H9 (cell line): Measurements from ENCODE around the gene ERVK3-1. TPM values are rescaled to one million over a fixed set of nuclear protein-coding genes. Genes with fewer than 3 reads are reported as not detected.

Experiments used
- DNase-seq: peaks from one replicate; pipeline ENCODE4 v3.0.0-alpha.2; 2017
- H2AFZ ChIP-seq: one replicate; pipeline ENCODE4 v1.6.1; 2013; ENCODE audit warnings: mild to moderate bottlenecking, low read length, control low read depth, moderate library complexity
- H2AK5ac ChIP-seq: 2 replicates; pipeline ENCODE4 v1.6.1; 2013; ENCODE audit warnings: low read length, control low read depth, mixed read lengths; ENCODE audit not compliant: insufficient read length
- H2BK120ac ChIP-seq: one replicate; pipeline ENCODE4 v1.6.1; 2013; ENCODE audit warnings: low read depth, mild to moderate bottlenecking, low read length, control low read depth, inconsistent platforms; ENCODE audit not compliant: poor library complexity, severe bottlenecking
- H2BK12ac ChIP-seq: 2 replicates; pipeline ENCODE4 v1.6.1; 2013; ENCODE audit warnings: low read length, control low read depth, mixed read lengths, low read depth; ENCODE audit not compliant: insufficient read length
- H2BK15ac ChIP-seq: 2 replicates; pipeline ENCODE4 v1.6.1; 2013; ENCODE audit warnings: low read depth, low read length, control low read depth
- H2BK20ac ChIP-seq: one replicate; pipeline ENCODE4 v1.6.1; 2013; ENCODE audit warnings: low read depth, mild to moderate bottlenecking, low read length, control low read depth, inconsistent platforms; ENCODE audit not compliant: poor library complexity, severe bottlenecking
- H2BK5ac ChIP-seq: 2 replicates; pipeline ENCODE4 v1.6.1; 2013; ENCODE audit warnings: low read length, control low read depth, mixed read lengths; ENCODE audit not compliant: insufficient read length
- H3K14ac ChIP-seq: 2 replicates; pipeline ENCODE4 v1.6.1; 2013; ENCODE audit warnings: low read length, control low read depth; ENCODE audit not compliant: insufficient read depth
- H3K18ac ChIP-seq: 2 replicates; pipeline ENCODE4 v1.6.1; 2013; ENCODE audit warnings: low read depth, mild to moderate bottlenecking, mixed read lengths, low read length, control low read depth; ENCODE audit not compliant: insufficient read length
- H3K23ac ChIP-seq: 2 replicates; pipeline ENCODE4 v1.6.1; 2013; ENCODE audit warnings: low read length, control low read depth, mixed read lengths, low read depth; ENCODE audit not compliant: insufficient read length
- H3K23me2 ChIP-seq: 2 replicates; pipeline ENCODE4 v1.6.1; 2013; ENCODE audit warnings: low read depth, mild to moderate bottlenecking, mixed read lengths, low read length, control low read depth; ENCODE audit not compliant: insufficient read length, poor library complexity, severe bottlenecking
- H3K27ac ChIP-seq: 2 replicates; pipeline ENCODE4 v1.5.1; 2013; ENCODE audit warnings: low read length, control low read depth, mixed read lengths, low read depth; ENCODE audit not compliant: insufficient read length
- H3K27me3 ChIP-seq: 2 replicates; pipeline ENCODE4 v1.6.1; 2013; ENCODE audit warnings: low read length, control low read depth, inconsistent platforms; ENCODE audit not compliant: insufficient read depth
- H3K4ac ChIP-seq: 2 replicates; pipeline ENCODE4 v1.6.1; 2013; ENCODE audit warnings: low read depth, mild to moderate bottlenecking, control low read depth, inconsistent platforms, low read length, moderate library complexity
- H3K4me1 ChIP-seq: 2 replicates; pipeline ENCODE4 v1.6.1; 2013; ENCODE audit warnings: low read length, control low read depth, inconsistent platforms; ENCODE audit not compliant: insufficient read depth
- H3K4me2 ChIP-seq: 2 replicates; pipeline ENCODE4 v1.6.1; 2013; ENCODE audit warnings: low read length, control low read depth, mixed read lengths; ENCODE audit not compliant: insufficient read length, insufficient read depth
- H3K56ac ChIP-seq: 2 replicates; pipeline ENCODE4 v1.6.1; 2013; ENCODE audit warnings: low read depth, mild to moderate bottlenecking, mixed read lengths, low read length, control low read depth; ENCODE audit not compliant: insufficient read length
- H3K79me1 ChIP-seq: 2 replicates; pipeline ENCODE4 v1.6.1; 2013; ENCODE audit warnings: low read depth, mild to moderate bottlenecking, moderate library complexity, low read length, control low read depth, inconsistent platforms; ENCODE audit not compliant: insufficient read depth, poor library complexity, severe bottlenecking
- H3K79me2 ChIP-seq: 2 replicates; pipeline ENCODE4 v1.6.1; 2013; ENCODE audit warnings: low read length, control low read depth, inconsistent platforms; ENCODE audit not compliant: insufficient read depth
- H3K9ac ChIP-seq: 2 replicates; pipeline ENCODE4 v1.6.1; 2013; ENCODE audit warnings: low read length, control low read depth, mixed read lengths; ENCODE audit not compliant: insufficient read length; ENCODE audit errors: extremely low read depth
- H3K9me3 ChIP-seq: one replicate; pipeline ENCODE4 v1.6.1; 2013; ENCODE audit warnings: low read depth, low read length, inconsistent platforms; ENCODE audit not compliant: control insufficient read depth
- H3T11ph ChIP-seq: one replicate; pipeline ENCODE4 v1.6.1; 2013; ENCODE audit warnings: mild to moderate bottlenecking, low read length, control low read depth, inconsistent platforms
- H4K20me1 ChIP-seq: one replicate; pipeline ENCODE4 v1.6.1; 2013; ENCODE audit not compliant: control insufficient read depth, insufficient read length, insufficient read depth
- H4K5ac ChIP-seq: 2 replicates; pipeline ENCODE4 v1.6.1; 2013; ENCODE audit warnings: low read depth, mild to moderate bottlenecking, mixed read lengths, low read length, control low read depth; ENCODE audit not compliant: insufficient read length
- H4K8ac ChIP-seq: replicated peaks from 2 replicates; pipeline ENCODE4 v1.6.1; 2013; ENCODE audit warnings: low read length, control low read depth, mixed read lengths, low read depth; ENCODE audit not compliant: insufficient read length
- H4K91ac ChIP-seq: 2 replicates; pipeline ENCODE4 v1.6.1; 2013; ENCODE audit warnings: low read depth, mild to moderate bottlenecking, moderate library complexity, mixed read lengths, low read length, control low read depth; ENCODE audit not compliant: insufficient read length
- H3K27ac Mint-ChIP-seq, 3 experiments: 2 replicates in 2 of 3; 3 replicates in 1 of 3; pipeline ENCODE4 v1.8.0; 2020 to 2021; ENCODE audit warnings: mixed read lengths in 3 of 3, mild to moderate bottlenecking in 1 of 3, moderate library complexity in 1 of 3
- H3K27me3 Mint-ChIP-seq: 2 replicates; pipeline ENCODE4 v1.8.0; 2021; ENCODE audit warnings: low read depth, mild to moderate bottlenecking, moderate library complexity, mixed read lengths
- H3K36me3 Mint-ChIP-seq, 3 experiments: 2 replicates in 2 of 3; 3 replicates in 1 of 3; pipeline ENCODE4 v1.8.0; 2020 to 2021; ENCODE audit warnings: low read depth in 3 of 3, mixed read lengths in 3 of 3; ENCODE audit not compliant: insufficient read depth in 1 of 3
- H3K4me1 Mint-ChIP-seq, 2 experiments: 2 replicates each; pipeline ENCODE4 v1.8.0; 2020; ENCODE audit warnings: mixed read lengths in 2 of 2
- H3K4me3 Mint-ChIP-seq, 2 experiments: 2 replicates in 1 of 2; 3 replicates in 1 of 2; pipeline ENCODE4 v1.8.0; 2020 to 2021; ENCODE audit warnings: mild to moderate bottlenecking in 2 of 2, mixed read lengths in 2 of 2, moderate library complexity in 1 of 2
- H3K9me3 Mint-ChIP-seq, 2 experiments: 2 replicates in 1 of 2; 3 replicates in 1 of 2; pipeline ENCODE4 v1.8.0; 2020; ENCODE audit warnings: mild to moderate bottlenecking in 2 of 2, mixed read lengths in 2 of 2, moderate library complexity in 1 of 2
- WGBS: extraction: QIAGEN DNeasy Blood & Tissue Kit; methylation state at CpG from one replicate; pipeline ENCODE4 v1.1.7; 2013; ENCODE audit warnings: missing lambda C conversion rate, low lambda C conversion rate, mixed read lengths; ENCODE audit not compliant: insufficient read length; ENCODE audit errors: extremely low coverage; 5-methylcytosine and 5-hydroxymethylcytosine counted together
- total RNA-seq: library from RNA; stranded (reverse); gene quantifications from 2 replicates; pipeline ENCODE4 v1.2.1, GENCODE V29; 2021
- TF ChIP-seq, protein P1 (sequence below): fragments of 200-600 bp; sonication (generic); conservative IDR thresholded peaks from 3 replicates; pipeline ENCODE4 v1.8.0; 2021; ENCODE audit warnings: antibody characterized with exemption, mild to moderate bottlenecking

Gene ERVK3-1
- total RNA-seq, 1 experiment from 2014 or later, result 43.7 TPM

DNA sequence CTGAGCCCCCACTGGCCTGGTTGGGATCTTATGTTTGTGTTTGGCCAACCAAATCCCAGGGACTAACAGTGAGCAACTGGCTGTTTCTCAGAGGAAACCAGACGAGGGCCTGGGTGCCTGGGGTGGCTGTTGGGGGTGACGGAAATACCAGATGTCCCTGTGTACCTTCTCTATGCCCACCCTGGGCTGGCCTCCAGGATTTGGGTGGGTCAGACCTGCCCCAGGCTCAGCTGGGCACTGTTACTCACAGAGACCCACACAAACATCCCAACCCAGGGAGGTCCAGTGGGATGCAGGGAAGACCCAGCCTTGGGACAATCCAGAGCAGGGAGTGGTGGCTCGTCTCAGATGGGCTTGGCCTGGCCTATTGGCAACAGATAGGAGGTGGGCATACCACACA is 30.5 kb downstream of the ERVK3-1 start:
- no CpG with 5 or more reads among the region's 3 CpGs for WGBS

More for the DNA sequence above, 30.5 kb downstream of the ERVK3-1 start:
- Mint-ChIP-seq H3K4me3 (no peak overlapping the region), H3K36me3 (peaks cover 14 to 32% (median 24%) of the 10 kb centered on the region in 3 experiments; a peak in 6 of 7 replicates), H3K4me1 (no peaks in the 10 kb centered on the region), H3K27ac (no peak overlapping the region), H3K27me3 (no peaks in the 10 kb centered on the region), H3K9me3 (no peaks in the 10 kb centered on the region; a peak in 1 of 5 replicates)
- H2AK5ac ChIP-seq, result no peak overlapping the region
- no peaks in the 10 kb centered on the region for H3K79me1 ChIP-seq
- no peaks in the 10 kb centered on the region for H3K9me3 ChIP-seq
- no peaks in the 10 kb centered on the region for H3K4me1 ChIP-seq
- H4K5ac ChIP-seq, result no peak overlapping the region
- no peak overlapping the region for H2BK12ac ChIP-seq
- no peak overlapping the region for H3K56ac ChIP-seq
- no peak overlapping the region for H2BK5ac ChIP-seq
- H4K20me1 ChIP-seq, result no peaks in the 10 kb centered on the region
- H2AFZ ChIP-seq, result no peak overlapping the region
- no peaks in the 10 kb centered on the region for H3K27me3 ChIP-seq
- no peak overlapping the region for H3T11ph ChIP-seq
- TF ChIP-seq, protein P1, sequence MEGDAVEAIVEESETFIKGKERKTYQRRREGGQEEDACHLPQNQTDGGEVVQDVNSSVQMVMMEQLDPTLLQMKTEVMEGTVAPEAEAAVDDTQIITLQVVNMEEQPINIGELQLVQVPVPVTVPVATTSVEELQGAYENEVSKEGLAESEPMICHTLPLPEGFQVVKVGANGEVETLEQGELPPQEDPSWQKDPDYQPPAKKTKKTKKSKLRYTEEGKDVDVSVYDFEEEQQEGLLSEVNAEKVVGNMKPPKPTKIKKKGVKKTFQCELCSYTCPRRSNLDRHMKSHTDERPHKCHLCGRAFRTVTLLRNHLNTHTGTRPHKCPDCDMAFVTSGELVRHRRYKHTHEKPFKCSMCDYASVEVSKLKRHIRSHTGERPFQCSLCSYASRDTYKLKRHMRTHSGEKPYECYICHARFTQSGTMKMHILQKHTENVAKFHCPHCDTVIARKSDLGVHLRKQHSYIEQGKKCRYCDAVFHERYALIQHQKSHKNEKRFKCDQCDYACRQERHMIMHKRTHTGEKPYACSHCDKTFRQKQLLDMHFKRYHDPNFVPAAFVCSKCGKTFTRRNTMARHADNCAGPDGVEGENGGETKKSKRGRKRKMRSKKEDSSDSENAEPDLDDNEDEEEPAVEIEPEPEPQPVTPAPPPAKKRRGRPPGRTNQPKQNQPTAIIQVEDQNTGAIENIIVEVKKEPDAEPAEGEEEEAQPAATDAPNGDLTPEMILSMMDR, result no peak
- H3K4me2 ChIP-seq, result no peak overlapping the region
- H3K23ac ChIP-seq, result no peak overlapping the region
- DNase-seq, result no peak
- H3K27ac ChIP-seq, result no peak overlapping the region
- H3K79me2 ChIP-seq, result no peaks in the 10 kb centered on the region
- no peak overlapping the region for H4K91ac ChIP-seq
- no peak overlapping the region for H3K14ac ChIP-seq
- no peak overlapping the region for H3K4ac ChIP-seq
- H3K18ac ChIP-seq, result no peak overlapping the region
- no peak overlapping the region for H3K9ac ChIP-seq
- H4K8ac ChIP-seq, result no peak overlapping the region
- no peak overlapping the region for H2BK120ac ChIP-seq
- H3K23me2 ChIP-seq, result no peaks in the 10 kb centered on the region
- H2BK15ac ChIP-seq, result no peak overlapping the region
- H2BK20ac ChIP-seq, result no peak overlapping the region
